Measurements from ENCODE around the gene ETFDH. TPM values are rescaled to one million over a fixed set of nuclear protein-coding genes. Genes with fewer than 3 reads are reported as not detected.
"Not testable (repeated sequence)": the region's sequence is repeated elsewhere in the genome, so short reads cannot be mapped to it uniquely, and the experiment has no call there.

Gene ETFDH
- total RNA-seq, 3 donors from 2014 or later = 13.7 to 20.1 (median 15.4) TPM

DNA sequence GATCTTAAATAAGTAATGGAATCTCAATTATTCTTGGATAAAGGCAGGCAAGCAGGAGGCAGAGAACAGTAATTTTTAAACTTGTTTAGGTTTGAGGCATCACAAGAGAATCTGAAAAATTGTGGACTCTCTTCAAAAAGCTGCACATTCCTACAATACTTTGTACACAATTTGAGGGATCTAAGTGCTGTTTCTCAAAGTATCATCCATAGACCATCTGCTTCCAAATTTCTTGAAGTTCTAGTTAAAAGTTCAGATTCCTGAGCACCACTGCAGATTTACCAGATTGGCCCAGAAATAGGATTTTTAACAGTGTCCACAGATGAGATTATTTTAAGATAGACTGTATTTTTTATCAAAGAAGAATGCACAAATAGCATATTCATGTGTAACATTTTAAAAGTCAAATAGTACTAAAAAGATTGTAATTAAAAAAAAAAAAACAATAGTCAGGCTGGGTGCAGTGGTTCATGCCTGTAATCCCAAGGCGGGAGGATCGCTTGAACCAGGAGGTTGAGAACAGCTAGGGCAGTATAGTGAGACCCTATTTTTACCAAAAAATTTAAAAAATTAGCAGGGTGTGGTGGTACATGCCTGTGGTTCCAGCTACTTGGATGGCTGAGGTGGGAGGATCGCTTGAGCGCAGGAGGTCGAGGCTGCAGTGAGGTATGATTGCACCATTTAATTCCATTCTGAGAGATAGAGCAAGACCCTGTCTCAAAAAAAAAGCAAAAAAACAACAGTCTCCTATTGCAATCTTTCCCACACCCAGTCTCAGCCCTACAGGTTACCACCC, 82.5 kb downstream of the ETFDH start:
- DNase-seq (no peak), ATAC-seq (no peak)
- Mint-ChIP-seq H3K27me3 (ENCODE audit: low read depth) (peaks cover 24% of the 10 kb centered on the region), H3K4me1 (ENCODE audit: low read depth) (no peaks in the 10 kb centered on the region), H3K36me3 (ENCODE audit: insufficient read depth) (no peaks in the 10 kb centered on the region), H3K4me3 (no peak overlapping the region), H3K9me3 (no peaks in the 10 kb centered on the region)

DNA sequence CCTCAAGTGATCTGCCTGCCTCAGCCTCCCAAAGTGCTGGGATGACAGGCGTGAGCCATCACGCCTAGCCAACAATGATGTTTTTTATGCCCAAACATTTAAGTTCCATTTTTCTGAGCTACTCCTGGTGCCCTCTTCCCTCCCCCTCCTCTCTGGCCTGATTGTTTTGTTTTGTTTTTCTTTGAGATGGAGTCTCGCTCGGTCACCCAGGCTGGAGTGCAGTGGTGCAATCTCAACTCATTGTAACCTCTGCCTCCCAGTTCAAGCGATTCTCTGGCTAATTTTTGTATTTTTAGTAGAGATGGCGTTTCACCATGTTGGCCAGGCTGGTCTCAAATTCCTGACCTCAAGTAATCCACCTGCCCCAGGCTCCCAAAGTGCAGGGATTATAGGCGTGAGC, 83.7 kb downstream of the ETFDH start:
- not testable (repeated sequence) for H3K4me3 Mint-ChIP-seq; H3K36me3 Mint-ChIP-seq (ENCODE audit: insufficient read depth); H3K4me1 Mint-ChIP-seq (ENCODE audit: low read depth); ATAC-seq; H3K9me3 Mint-ChIP-seq; DNase-seq
- peaks cover 25% of the 10 kb centered on the region for H3K27me3 Mint-ChIP-seq (ENCODE audit: low read depth)

DNA sequence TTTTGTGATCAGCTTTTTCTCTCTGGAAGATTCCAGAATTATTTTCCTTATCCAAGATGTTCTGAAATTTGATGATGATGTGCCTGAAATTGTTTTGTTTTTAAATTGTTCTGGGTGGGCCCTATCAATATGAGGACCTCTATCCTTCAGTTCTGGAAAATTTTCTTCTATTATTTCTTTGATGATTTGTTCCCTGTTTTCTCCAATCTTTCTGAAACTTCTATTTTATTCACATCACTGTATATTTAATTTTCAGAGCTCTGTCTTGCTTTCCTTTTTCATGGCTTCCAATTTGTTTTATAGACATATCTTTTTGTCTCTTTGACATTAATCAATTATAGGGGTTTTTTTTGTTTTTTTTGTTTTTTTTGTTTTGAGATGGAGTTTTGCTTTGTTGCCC, 84.5 kb downstream of the ETFDH start:
- Mint-ChIP-seq H3K4me1 (ENCODE audit: low read depth) (no peaks in the 10 kb centered on the region), H3K4me3 (no peak overlapping the region), H3K36me3 (ENCODE audit: insufficient read depth) (no peaks in the 10 kb centered on the region), H3K27me3 (ENCODE audit: low read depth) (peaks cover 29% of the 10 kb centered on the region), H3K9me3 (no peaks in the 10 kb centered on the region)
- DNase-seq (no peak), ATAC-seq (no peak)

DNA sequence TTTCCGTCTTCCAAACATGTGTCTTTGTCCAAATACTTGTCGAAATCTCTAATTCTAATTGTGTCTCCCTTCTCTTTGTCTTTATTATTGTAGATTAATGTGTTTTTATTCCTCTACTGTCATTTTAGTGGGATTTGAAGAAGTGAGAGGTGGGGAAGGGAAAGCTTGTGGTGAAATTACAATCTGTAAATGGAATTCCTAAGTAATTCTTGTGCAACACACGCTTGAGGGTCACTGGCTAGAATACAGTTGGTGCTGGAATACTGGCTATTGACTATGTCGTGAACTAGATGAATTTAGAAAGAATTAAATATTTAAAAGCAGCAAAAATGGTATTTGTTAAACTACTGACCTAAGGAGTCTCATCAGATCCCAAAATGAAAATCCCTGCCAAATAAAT, 86.0 kb downstream of the ETFDH start:
- ATAC-seq = no peak
- Mint-ChIP-seq H3K4me1 (ENCODE audit: low read depth) (no peaks in the 10 kb centered on the region), H3K36me3 (ENCODE audit: insufficient read depth) (no peaks in the 10 kb centered on the region), H3K27me3 (ENCODE audit: low read depth) (peaks cover 39% of the 10 kb centered on the region), H3K9me3 (no peaks in the 10 kb centered on the region), H3K4me3 (no peak overlapping the region)
- DNase-seq = no peak

DNA sequence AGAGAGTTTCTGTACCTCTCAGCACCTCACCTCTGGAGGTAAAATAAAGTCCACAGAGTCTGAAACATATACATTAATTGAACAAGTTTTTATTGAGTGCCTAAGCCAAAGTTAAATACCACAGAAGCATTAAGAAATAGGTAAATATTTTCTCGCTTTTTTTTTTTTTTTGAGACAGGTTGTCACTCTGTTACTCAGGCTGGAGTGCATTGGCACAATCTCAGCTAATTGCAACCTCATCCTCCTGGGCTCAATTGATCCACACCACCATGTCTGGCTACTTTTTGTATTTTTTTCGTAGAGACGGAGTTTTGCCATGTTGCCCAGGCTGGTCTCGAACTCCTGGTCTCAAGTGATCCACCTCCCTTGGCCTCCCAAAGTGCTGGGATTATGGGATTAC, 86.6 kb downstream of the ETFDH start:
- Mint-ChIP-seq H3K27me3 (ENCODE audit: low read depth) (peaks cover 39% of the 10 kb centered on the region), H3K9me3 (no peaks in the 10 kb centered on the region), H3K4me3 (no peak overlapping the region), H3K4me1 (ENCODE audit: low read depth) (no peaks in the 10 kb centered on the region), H3K36me3 (ENCODE audit: insufficient read depth) (no peaks in the 10 kb centered on the region)
- no peak for ATAC-seq
- DNase-seq = no peak

Other genes with a start within 250 kb of the ETFDH start
- under 1 TPM in 1 of 3 donors, not detected in 2; 0.08 TPM for gene RXFP1, start 150.4 kb upstream of the ETFDH start, total RNA-seq
- 10 to 100 TPM; 12.5 to 13.0 (median 12.7) TPM for gene C4orf46, start 409 bp upstream of the ETFDH start, total RNA-seq
- gene PPID, start 51.1 kb downstream of the ETFDH start, total RNA-seq = 10 to 100 TPM; 56.0 to 65.6 (median 63.0) TPM
- gene FNIP2, start 96.7 kb downstream of the ETFDH start, total RNA-seq = 10 to 100 TPM in 2 of 3 donors, 1 to 10 TPM in 1; 9.0 to 13.0 (median 10.6) TPM

Measured in activated T-cell treated with anti-CD3 and anti-CD28 coated beads, Interleukin-2, amount 50 U/mL, for 4 hours (primary cell).